HAP-1 (cell line): ENCODE measurements around the gene SMARCC1.
"Not testable (repeated sequence)": the region's sequence is repeated elsewhere in the genome, so short reads cannot be mapped to it uniquely, and the experiment has no call there.

ENCODE experiments used
- DNase-seq, 2 experiments: peaks; one replicate each; pipeline ENCODE4 v3.0.0-alpha.2; 2016 to 2020; ENCODE audit warnings: low spot score in 2 of 2
- H3K27me3 ChIP-seq: fragments of 250-450 bp; sonication (Bioruptor Pico); 2 replicates; pipeline ENCODE4 v1.5.1; 2020; ENCODE audit warnings: low read depth, mild to moderate bottlenecking, moderate library complexity
- H3K36me3 ChIP-seq: fragments of 250-450 bp; sonication (Bioruptor Pico); replicated peaks from 2 replicates; pipeline ENCODE4 v1.5.1; 2020; ENCODE audit warnings: mild to moderate bottlenecking
- H3K4me1 ChIP-seq: fragments of 250-450 bp; sonication (Bioruptor Pico); 2 replicates; pipeline ENCODE4 v1.5.1; 2020; ENCODE audit warnings: mild to moderate bottlenecking
- H3K4me3 ChIP-seq: fragments of 250-450 bp; sonication (Bioruptor Pico); 2 replicates; pipeline ENCODE4 v1.5.1; 2020; ENCODE audit warnings: mild to moderate bottlenecking, moderate library complexity
- H3K9me3 ChIP-seq: fragments of 250-450 bp; sonication (Bioruptor Pico); 2 replicates; pipeline ENCODE4 v1.5.1; 2020; ENCODE audit warnings: mild to moderate bottlenecking, moderate library complexity
- in situ Hi-C: fragments of 300-500 bp; cut with MboI; formaldehyde crosslinking; loops from 3 replicates; pipeline ENCODE4 v1.14.3; 2020; ENCODE audit warnings: low sequenced_read_pairs, inconsistent platforms, mixed read lengths

SMARCC1 gene

DNA sequence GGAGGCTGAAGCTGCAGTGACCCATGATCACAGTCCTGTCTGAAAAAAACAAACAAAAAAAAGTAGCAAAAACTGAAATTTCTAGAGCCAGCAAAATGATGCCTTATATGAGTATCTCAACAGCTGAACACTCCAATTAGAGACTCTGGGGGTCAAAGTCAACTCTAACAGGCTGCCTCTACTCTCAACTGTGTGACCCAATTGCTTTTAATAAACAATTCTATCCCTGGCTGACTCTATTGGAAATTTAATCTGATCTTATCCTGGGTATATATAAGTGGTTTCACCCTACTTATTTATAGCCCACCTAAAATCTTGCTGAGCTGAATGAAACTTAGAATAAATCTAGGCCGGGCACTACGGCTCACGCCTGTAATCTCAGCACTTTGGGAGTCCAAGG is 29.0 kb downstream of the SMARCC1 start:
- no peaks in the 10 kb centered on the region for H3K9me3 ChIP-seq
- H3K4me1 ChIP-seq: no peaks in the 10 kb centered on the region
- in situ Hi-C loops: no loop called here
- no peak for DNase-seq
- H3K4me3 ChIP-seq: no peak overlapping the region
- no peaks in the 10 kb centered on the region for H3K27me3 ChIP-seq
- H3K36me3 ChIP-seq: peaks cover 38% of the 10 kb centered on the region

DNA sequence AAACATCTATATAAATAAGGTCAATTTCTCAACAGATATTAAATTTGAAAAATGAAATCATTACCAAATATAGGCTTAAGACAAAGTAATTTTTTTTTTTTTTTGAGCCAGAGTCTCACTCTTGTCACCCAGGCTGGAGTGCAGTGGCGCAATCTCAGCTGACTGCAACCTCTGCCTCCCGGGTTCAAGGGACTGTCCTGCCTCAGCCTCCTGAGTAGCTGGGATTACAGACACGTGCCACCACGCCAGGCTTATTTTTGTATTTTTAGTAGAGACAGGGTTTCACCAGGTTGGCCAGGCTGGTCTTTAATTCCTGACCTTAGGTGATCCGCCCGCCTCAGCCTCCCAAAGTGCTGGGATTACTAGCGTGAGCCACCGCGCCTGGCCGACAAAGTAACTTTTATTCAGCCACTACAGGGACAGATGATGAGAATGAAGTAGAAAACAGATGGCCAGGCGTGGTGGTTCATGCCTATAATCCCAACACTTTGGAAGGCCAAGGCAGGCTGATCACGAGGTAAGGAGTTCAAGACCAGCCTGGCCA is 30.8 kb downstream of the SMARCC1 start:
- peaks cover 33% of the 10 kb centered on the region for H3K36me3 ChIP-seq
- H3K4me1 ChIP-seq, H3K27me3 ChIP-seq, in situ Hi-C loops, H3K4me3 ChIP-seq, H3K9me3 ChIP-seq, DNase-seq: not testable (repeated sequence)

DNA sequence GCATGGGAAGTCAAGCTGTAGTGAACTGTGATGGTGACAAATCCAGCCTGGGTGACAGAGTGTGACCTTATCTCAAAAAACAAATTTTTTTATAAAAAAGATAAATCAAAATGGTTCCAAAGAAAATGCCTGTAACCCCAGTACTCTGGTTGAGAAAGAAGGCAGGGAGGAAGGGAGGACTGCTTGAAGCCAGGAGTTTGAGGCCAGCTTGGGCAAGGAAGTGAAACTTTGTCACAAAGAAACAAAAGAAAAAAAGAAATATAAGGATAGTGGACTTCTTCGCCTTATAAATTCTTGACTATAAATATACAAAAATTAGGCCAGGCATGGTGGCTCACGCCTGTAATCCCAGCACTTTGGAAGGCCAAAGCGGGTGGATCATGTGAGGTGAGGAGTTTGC is 34.1 kb downstream of the SMARCC1 start:
- no peak for DNase-seq
- no peak overlapping the region for H3K4me3 ChIP-seq
- H3K36me3 ChIP-seq: peaks cover 39% of the 10 kb centered on the region
- no peaks in the 10 kb centered on the region for H3K27me3 ChIP-seq
- no peaks in the 10 kb centered on the region for H3K9me3 ChIP-seq
- in situ Hi-C loops: no loop called here
- H3K4me1 ChIP-seq: peaks cover 3% of the 10 kb centered on the region; the same call in 1 of the 2 replicates

DNA sequence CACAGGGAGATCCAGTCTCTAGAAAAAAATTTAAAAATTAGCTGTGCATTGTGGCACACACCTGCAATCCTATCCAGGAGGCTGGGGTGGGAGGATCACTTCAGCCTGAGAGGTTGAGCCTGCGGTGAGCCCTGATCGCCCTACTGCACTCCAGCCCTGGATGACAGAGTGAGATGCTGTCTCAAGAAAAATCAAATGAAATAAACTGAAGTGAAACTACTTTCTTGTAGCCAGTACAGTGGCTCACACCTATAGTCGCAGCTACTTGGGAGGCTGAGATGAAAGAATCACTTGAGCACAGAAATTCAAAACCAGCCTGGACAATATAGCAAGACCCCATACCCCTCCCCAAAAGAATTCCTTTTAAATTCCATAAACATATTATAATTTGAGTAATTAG is 35.4 kb downstream of the SMARCC1 start:
- no peak for DNase-seq
- Histone ChIP-seq H3K9me3 (no peaks in the 10 kb centered on the region), H3K36me3 (peaks cover 37% of the 10 kb centered on the region), H3K4me3 (no peak overlapping the region), H3K4me1 (peaks cover 3% of the 10 kb centered on the region; the same call in 1 of the 2 replicates), H3K27me3 (no peaks in the 10 kb centered on the region)
- in situ Hi-C loops: no loop called here

DNA sequence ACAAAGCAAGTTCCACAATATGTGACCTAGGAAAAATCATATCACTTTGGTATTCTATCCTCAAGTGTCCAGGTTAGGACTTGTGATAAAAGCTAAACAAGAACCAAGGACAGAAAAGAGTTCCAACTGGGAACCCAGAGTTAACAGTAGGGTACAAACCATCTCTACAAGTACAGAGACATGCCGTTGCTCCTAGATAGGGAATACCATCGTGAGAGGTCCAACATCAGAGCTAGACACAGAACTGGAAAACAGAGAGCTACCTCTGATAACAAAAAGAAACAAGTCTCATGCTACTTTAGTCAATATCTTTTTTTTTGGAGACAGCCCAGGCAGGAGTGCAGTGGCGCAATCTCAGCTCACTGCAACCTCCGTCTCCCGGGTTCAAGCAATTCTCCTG is 37.8 kb downstream of the SMARCC1 start:
- H3K36me3 ChIP-seq: peaks cover 32% of the 10 kb centered on the region
- H3K27me3 ChIP-seq: no peaks in the 10 kb centered on the region
- no peak for DNase-seq
- H3K9me3 ChIP-seq: no peaks in the 10 kb centered on the region
- peaks cover 3% of the 10 kb centered on the region; the same call in 1 of the 2 replicates for H3K4me1 ChIP-seq
- in situ Hi-C loops: no loop called here
- H3K4me3 ChIP-seq: no peak overlapping the region

DNA sequence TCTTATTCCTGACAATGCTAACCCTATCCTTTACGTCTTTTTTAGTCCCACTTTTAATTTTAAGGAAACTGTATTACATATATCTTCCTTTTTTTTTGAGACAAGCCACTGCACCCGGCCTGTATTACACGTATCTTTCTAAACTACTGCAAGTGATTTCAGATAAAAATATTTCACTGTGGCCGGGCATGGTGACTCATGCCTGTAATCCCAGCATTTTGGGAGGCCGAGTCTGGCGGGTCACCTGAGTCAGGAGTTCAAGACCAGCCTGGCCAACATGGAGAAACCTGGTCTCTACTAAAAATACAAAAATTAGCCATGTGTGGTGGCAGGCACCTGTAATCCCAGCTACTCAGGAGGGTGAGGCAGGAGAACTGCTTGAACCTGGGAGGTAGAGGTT is 38.3 kb downstream of the SMARCC1 start:
- H3K9me3 ChIP-seq, H3K4me3 ChIP-seq, in situ Hi-C loops, H3K4me1 ChIP-seq, H3K27me3 ChIP-seq, DNase-seq: not testable (repeated sequence)
- peaks cover 37% of the 10 kb centered on the region for H3K36me3 ChIP-seq

DNA sequence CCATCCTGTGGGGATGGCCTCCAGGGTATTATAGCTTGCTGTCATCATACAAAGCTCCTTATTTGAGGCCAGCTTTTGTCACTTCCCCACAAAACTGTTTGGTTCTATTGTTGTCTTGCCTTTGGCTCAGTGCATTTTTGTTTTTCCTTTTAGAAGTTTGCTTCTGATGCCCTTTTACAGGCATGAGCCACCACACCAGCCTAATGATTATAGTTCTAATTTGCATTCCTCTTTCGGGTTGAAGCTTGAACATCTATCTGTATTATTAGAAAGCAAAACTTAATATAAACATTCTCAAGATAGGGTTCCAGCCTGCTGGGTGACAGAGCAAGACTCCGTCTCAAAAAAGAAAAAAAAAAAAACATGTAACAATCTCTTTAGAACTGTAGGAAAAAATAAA is 39.8 kb downstream of the SMARCC1 start:
- H3K27me3 ChIP-seq: no peaks in the 10 kb centered on the region
- H3K36me3 ChIP-seq: peaks cover 45% of the 10 kb centered on the region
- no peak for DNase-seq
- H3K9me3 ChIP-seq: no peaks in the 10 kb centered on the region
- in situ Hi-C loops: no loop called here
- no peak overlapping the region for H3K4me3 ChIP-seq
- H3K4me1 ChIP-seq: peaks cover 3% of the 10 kb centered on the region; the same call in 1 of the 2 replicates

DNA sequence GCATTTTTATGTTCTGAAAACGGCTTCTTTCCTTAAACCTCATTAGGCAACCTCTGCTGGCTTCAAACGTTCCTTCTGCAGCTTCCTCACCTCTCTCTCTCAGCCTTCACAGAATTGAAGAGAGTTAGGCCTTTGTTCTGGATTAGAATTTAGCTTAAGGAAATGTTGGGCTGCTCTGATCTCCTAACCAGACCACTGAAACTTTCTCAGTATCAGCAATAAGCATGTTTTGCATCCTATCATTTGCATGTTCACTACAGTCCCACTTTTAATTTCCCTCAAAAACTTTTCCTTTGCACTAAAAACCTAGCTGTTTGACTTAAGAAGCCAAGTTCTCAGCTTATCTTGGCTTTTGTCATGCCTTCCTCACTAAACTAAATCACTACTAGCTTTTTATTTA is 49.5 kb downstream of the SMARCC1 start:
- Histone ChIP-seq H3K9me3 (no peaks in the 10 kb centered on the region), H3K4me3 (no peak overlapping the region), H3K4me1 (no peaks in the 10 kb centered on the region), H3K36me3 (peaks cover 88% of the 10 kb centered on the region), H3K27me3 (no peaks in the 10 kb centered on the region)
- in situ Hi-C loops: no loop called here
- DNase-seq: no peak

DNA sequence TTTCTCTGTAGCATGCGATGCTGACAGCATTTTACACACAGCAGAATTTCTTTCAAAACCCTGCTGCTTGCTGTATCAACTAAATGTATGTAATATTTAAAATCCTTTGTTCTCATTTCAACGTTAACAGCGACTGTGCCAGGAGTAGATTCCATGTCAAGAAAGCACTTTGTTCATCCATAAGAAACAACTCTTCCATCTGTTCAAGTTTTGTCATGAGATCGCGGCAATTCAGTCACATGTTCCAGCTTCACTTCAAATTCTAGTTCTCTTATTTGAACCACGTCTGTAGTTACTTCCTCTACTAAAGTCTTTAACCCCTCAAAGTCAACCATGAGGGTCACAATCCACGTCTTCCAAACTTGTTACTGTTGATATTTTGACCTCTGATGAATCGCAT is 50.6 kb downstream of the SMARCC1 start:
- H3K36me3 ChIP-seq: peaks cover 88% of the 10 kb centered on the region
- H3K4me3 ChIP-seq: no peak overlapping the region
- no peaks in the 10 kb centered on the region for H3K9me3 ChIP-seq
- H3K27me3 ChIP-seq: no peaks in the 10 kb centered on the region
- DNase-seq: no peak
- in situ Hi-C loops: no loop called here
- H3K4me1 ChIP-seq: no peaks in the 10 kb centered on the region

DNA sequence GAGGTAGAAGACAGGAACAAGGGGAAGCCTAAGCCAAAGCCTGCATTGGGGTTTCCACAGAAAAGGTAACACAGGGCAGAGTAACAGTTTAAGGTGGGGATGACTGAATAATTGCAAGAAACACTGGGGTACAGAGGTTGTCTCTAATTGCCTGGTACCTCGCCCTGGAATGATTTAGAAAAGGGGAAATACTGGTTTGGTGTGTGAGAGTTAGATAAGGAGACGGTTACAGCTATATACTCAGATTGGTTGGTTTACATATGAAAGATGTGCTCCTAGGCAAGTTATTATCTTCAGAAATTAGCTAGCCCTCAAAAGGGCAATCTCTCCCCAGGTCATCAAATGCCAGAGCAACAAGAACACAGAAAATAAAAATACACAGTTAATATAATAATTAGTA is 58.8 kb downstream of the SMARCC1 start:
- in situ Hi-C loops: loop anchor here (25.0 kb wide), 1 partner anchor 439 kb away; no protein-coding TSS in a partner anchor
- H3K9me3 ChIP-seq: no peaks in the 10 kb centered on the region
- no peak for DNase-seq
- H3K4me1 ChIP-seq: no peaks in the 10 kb centered on the region
- no peaks in the 10 kb centered on the region for H3K27me3 ChIP-seq
- H3K4me3 ChIP-seq: no peak overlapping the region
- H3K36me3 ChIP-seq: peaks cover 63% of the 10 kb centered on the region

DNA sequence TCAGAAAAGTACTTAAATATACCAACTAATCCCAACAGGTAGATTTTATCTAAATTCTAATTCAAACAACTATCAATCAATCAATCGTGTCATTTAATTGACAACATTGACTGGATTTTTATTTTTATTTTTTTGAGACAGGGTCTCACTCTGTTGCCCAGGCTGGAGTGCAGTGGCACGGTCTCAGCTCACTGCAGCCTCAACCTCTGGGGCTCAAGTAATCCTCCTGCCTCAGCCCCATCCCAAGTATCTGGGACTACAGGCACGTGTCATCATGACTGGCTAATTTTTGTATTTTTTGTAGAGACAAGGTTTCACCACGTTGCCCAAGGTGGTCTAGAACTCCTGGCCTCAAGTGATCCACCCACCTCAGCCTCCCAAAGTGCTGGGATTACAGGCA is 64.2 kb downstream of the SMARCC1 start:
- peaks cover 77% of the 10 kb centered on the region for H3K36me3 ChIP-seq
- not testable (repeated sequence) for H3K9me3 ChIP-seq, DNase-seq, H3K27me3 ChIP-seq, H3K4me3 ChIP-seq, H3K4me1 ChIP-seq
- in situ Hi-C loops: loop anchor here (25.0 kb wide), 1 partner anchor 445 kb away; no protein-coding TSS in a partner anchor

DNA sequence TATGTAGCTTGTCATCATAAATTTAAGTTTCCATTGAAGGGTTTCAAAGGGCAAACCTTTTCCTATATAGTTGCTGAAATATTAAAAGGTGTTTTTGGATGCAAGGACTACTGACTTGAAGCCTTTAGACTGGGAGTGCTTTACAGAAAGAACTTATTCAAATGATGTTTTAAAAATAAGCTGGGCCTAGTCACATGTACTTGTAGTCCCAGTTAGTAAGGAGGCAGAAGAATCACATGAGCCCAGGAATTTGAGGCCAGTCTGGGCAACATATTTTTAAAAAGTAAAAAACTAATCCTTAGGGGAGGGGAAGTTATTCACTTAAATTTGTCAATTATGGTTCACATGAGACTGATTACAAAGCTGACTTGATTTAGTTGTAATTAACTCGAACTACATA is 65.0 kb downstream of the SMARCC1 start:
- H3K4me3 ChIP-seq: no peak overlapping the region
- H3K36me3 ChIP-seq: peaks cover 85% of the 10 kb centered on the region
- H3K9me3 ChIP-seq: no peaks in the 10 kb centered on the region
- H3K4me1 ChIP-seq: no peaks in the 10 kb centered on the region
- no peak for DNase-seq
- H3K27me3 ChIP-seq: no peaks in the 10 kb centered on the region
- in situ Hi-C loops: loop anchor here (25.0 kb wide), 1 partner anchor 446 kb away; no protein-coding TSS in a partner anchor

DNA sequence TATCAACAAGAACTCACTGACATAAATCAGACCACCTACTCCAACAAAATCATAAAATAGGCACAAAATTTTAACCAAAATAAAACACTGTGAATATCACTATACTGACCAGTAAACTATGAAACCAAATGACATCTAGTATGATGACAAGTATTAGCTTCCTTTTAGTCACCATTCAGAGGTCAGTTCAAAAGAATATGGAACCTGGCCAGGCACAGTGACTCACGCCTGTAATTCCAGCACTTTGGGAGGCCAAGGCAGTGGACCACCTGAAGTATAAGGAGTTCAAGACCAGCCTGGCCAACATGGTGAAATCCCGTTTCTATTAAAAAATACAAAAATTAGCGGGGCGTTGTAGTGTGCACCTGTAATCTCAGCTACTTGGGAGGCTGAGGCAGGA is 65.8 kb downstream of the SMARCC1 start:
- H3K4me1 ChIP-seq: no peaks in the 10 kb centered on the region
- in situ Hi-C loops: loop anchor here (25.0 kb wide), 1 partner anchor 446 kb away; no protein-coding TSS in a partner anchor
- no peaks in the 10 kb centered on the region for H3K27me3 ChIP-seq
- no peaks in the 10 kb centered on the region for H3K9me3 ChIP-seq
- H3K4me3 ChIP-seq: no peak overlapping the region
- H3K36me3 ChIP-seq: peaks cover 91% of the 10 kb centered on the region
- DNase-seq: no peak

DNA sequence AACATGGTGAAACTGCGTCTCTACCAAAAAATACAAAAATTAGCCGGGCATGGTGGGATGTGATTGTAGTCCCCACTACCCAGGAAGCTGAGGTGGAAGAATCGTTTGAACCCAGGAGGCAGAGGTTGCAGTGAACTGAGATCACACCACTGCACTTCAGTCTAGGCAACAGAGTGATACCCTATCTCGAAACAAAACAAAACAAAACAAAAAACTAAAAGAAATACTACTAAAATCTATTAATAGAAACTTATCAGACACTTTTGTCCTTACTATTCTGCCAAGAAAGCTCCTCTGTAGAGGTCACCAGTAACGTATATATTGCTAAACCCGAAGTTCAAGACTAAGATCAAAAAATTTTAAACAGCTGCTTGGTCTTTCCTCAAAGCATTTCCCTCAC is 67.1 kb downstream of the SMARCC1 start:
- Histone ChIP-seq H3K36me3 (peaks cover 91% of the 10 kb centered on the region), H3K27me3 (no peaks in the 10 kb centered on the region), H3K9me3 (no peaks in the 10 kb centered on the region), H3K4me3 (no peak overlapping the region), H3K4me1 (no peaks in the 10 kb centered on the region)
- in situ Hi-C loops: loop anchor here (25.0 kb wide), 1 partner anchor 448 kb away; no protein-coding TSS in a partner anchor
- no peak for DNase-seq

DNA sequence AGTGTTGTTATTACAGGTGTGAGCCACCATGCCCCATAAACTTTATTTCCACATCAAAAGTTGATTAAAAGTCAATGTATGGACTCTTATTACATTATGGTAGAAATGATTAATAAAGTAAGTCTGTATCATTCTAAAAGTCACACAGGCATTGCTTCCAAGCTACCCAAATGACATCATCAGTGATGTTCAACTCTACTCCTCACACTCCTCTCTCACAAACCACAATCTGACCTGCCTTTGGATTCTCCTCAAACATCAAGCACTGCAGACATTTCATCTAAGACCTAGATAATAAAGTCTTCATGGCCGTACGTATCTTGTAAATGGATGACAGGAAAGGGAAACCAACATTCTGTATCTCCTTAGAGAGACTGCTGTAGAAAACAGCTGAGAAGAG is 68.0 kb downstream of the SMARCC1 start:
- no peak for DNase-seq
- H3K4me1 ChIP-seq: no peaks in the 10 kb centered on the region
- H3K27me3 ChIP-seq: no peaks in the 10 kb centered on the region
- H3K9me3 ChIP-seq: no peaks in the 10 kb centered on the region
- in situ Hi-C loops: loop anchor here (25.0 kb wide), 1 partner anchor 449 kb away; no protein-coding TSS in a partner anchor
- peaks cover 92% of the 10 kb centered on the region for H3K36me3 ChIP-seq
- no peak overlapping the region for H3K4me3 ChIP-seq
